Measurements from ENCODE around the gene PABPN1L. TPM values are rescaled to one million over a fixed set of nuclear protein-coding genes. Genes with fewer than 3 reads are reported as not detected.

Gene PABPN1L
- total RNA-seq, 1 experiment from 2014 or later = not detected

DNA sequence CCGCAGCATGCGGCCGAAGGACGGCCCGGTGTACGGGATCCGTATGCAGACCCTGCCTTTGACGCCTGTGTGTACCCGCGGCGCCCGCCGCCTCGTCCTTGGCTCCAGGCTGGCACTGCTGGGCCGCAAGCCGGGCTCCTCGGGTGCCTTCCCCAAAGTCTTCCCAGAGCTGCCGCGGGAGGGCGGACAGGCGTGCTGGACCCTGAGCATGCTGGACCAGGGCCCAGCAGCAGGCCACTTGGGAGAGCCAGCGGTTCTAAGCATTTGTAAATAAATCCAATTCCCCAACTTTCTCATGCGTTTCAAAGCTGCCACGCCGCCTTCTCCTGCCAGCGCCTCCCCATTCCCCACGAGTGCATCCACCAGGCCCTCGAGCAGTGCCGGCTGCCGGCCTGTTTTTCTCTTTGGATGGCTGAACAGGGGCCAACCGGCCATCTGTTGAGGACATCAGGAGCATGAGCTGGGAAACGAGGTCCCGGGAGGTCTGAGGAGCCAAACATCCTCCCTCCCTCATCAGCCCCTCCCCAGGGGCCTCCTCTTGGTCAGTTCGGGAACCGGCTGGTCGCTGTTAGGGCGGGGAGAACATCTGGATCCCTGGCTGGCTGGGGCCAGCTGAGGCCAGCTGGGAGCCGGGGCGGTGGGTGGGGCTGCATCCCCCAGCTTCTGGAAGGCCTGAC lies 20.5 kb upstream of the PABPN1L start:
- Histone ChIP-seq H3K79me1 (ENCODE audit: insufficient read depth, low read depth, low read length, poor library complexity, severe bottlenecking) (no peaks in the 10 kb centered on the region), H2AFZ (ENCODE audit: low read length) (no peak overlapping the region), H2BK20ac (ENCODE audit: low read depth, low read length, poor library complexity, severe bottlenecking) (no peak overlapping the region), H2BK12ac (ENCODE audit: insufficient read length, low read depth, low read length) (no peak overlapping the region), H3K23ac (ENCODE audit: insufficient read length, low read depth, low read length) (no peak overlapping the region), H3K18ac (ENCODE audit: insufficient read length, low read depth, low read length) (no peak overlapping the region), H3K14ac (ENCODE audit: insufficient read depth, low read length) (no peak overlapping the region), H3K23me2 (ENCODE audit: insufficient read length, low read depth, low read length, poor library complexity, severe bottlenecking) (no peaks in the 10 kb centered on the region), H2BK15ac (ENCODE audit: low read depth, low read length) (no peak overlapping the region), H3K9me3 (ENCODE audit: control insufficient read depth, low read depth, low read length) (no peaks in the 10 kb centered on the region), H2BK120ac (ENCODE audit: low read depth, low read length, poor library complexity, severe bottlenecking) (no peak overlapping the region), H3K4me1 (ENCODE audit: insufficient read depth, low read length) (no peaks in the 10 kb centered on the region), H4K8ac (replicated peaks; ENCODE audit: insufficient read length, low read depth, low read length) (no peak overlapping the region), H2BK5ac (ENCODE audit: insufficient read length, low read length) (no peak overlapping the region), H3K27ac (ENCODE audit: insufficient read length, low read depth, low read length) (no peak overlapping the region), H3K4me2 (ENCODE audit: insufficient read depth, insufficient read length, low read length) (no peak overlapping the region), H4K5ac (ENCODE audit: insufficient read length, low read depth, low read length) (no peak overlapping the region), H3T11ph (ENCODE audit: low read length) (no peak overlapping the region), H2AK5ac (ENCODE audit: insufficient read length, low read length) (no peak overlapping the region), H3K56ac (ENCODE audit: insufficient read length, low read depth, low read length) (no peak overlapping the region), H3K4ac (ENCODE audit: low read depth, low read length) (no peak overlapping the region), H3K9ac (ENCODE audit: extremely low read depth, insufficient read length, low read length) (no peak overlapping the region), H3K79me2 (ENCODE audit: insufficient read depth, low read length) (no peaks in the 10 kb centered on the region), H4K91ac (ENCODE audit: insufficient read length, low read depth, low read length) (no peak overlapping the region), H3K27me3 (ENCODE audit: insufficient read depth, low read length) (no peaks in the 10 kb centered on the region), H4K20me1 (ENCODE audit: control insufficient read depth, insufficient read depth, insufficient read length) (no peaks in the 10 kb centered on the region)
- TF ChIP-seq, protein P1, sequence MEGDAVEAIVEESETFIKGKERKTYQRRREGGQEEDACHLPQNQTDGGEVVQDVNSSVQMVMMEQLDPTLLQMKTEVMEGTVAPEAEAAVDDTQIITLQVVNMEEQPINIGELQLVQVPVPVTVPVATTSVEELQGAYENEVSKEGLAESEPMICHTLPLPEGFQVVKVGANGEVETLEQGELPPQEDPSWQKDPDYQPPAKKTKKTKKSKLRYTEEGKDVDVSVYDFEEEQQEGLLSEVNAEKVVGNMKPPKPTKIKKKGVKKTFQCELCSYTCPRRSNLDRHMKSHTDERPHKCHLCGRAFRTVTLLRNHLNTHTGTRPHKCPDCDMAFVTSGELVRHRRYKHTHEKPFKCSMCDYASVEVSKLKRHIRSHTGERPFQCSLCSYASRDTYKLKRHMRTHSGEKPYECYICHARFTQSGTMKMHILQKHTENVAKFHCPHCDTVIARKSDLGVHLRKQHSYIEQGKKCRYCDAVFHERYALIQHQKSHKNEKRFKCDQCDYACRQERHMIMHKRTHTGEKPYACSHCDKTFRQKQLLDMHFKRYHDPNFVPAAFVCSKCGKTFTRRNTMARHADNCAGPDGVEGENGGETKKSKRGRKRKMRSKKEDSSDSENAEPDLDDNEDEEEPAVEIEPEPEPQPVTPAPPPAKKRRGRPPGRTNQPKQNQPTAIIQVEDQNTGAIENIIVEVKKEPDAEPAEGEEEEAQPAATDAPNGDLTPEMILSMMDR (conservative IDR thresholded peaks at IDR 0.05) = no peak
- Mint-ChIP-seq H3K9me3 (peaks cover 0 to 8% of the 10 kb centered on the region in 2 experiments; a peak in 4 of 5 replicates), H3K27ac (no peak overlapping the region), H3K36me3 (ENCODE audit: insufficient read depth in 1 of 3, low read depth in 3 of 3) (no peaks in the 10 kb centered on the region), H3K4me3 (no peak overlapping the region), H3K4me1 (peaks cover 0 to 4% of the 10 kb centered on the region in 2 experiments; a peak in 1 of 4 replicates), H3K27me3 (ENCODE audit: low read depth) (peaks cover 11% of the 10 kb centered on the region)
- DNase-seq = no peak
- WGBS (ENCODE audit: extremely low coverage, insufficient read length, low lambda C conversion rate) = no CpG with 5 or more reads among the region's 39 CpGs
